Endothelial cell (in vitro differentiated cells): ENCODE measurements around the gene TLX1. TPM values are rescaled to one million over a fixed set of nuclear protein-coding genes. Genes with fewer than 3 reads are reported as not detected.

ENCODE experiments used
- DNase-seq: peaks from one replicate; pipeline ENCODE4 v3.0.0; 2021; ENCODE audit warnings: low spot score
- H3K27ac Mint-ChIP-seq: one replicate; pipeline ENCODE4 v1.8.0; 2021; ENCODE audit warnings: mixed read lengths, inconsistent platforms; ENCODE audit not compliant: unreplicated experiment
- H3K27me3 Mint-ChIP-seq: one replicate; pipeline ENCODE4 v1.8.0; 2021; ENCODE audit warnings: mild to moderate bottlenecking, moderate library complexity, mixed read lengths, inconsistent platforms; ENCODE audit not compliant: unreplicated experiment
- H3K36me3 Mint-ChIP-seq: one replicate; pipeline ENCODE4 v1.8.0; 2021; ENCODE audit warnings: mild to moderate bottlenecking, low read depth, mixed read lengths, inconsistent platforms; ENCODE audit not compliant: unreplicated experiment
- H3K4me1 Mint-ChIP-seq: one replicate; pipeline ENCODE4 v1.8.0; 2021; ENCODE audit warnings: mild to moderate bottlenecking, mixed read lengths, inconsistent platforms; ENCODE audit not compliant: unreplicated experiment
- H3K4me3 Mint-ChIP-seq: one replicate; pipeline ENCODE4 v1.8.0; 2021; ENCODE audit warnings: mild to moderate bottlenecking, mixed read lengths, inconsistent platforms; ENCODE audit not compliant: unreplicated experiment
- H3K9me3 Mint-ChIP-seq: one replicate; pipeline ENCODE4 v1.8.0; 2021; ENCODE audit warnings: mixed read lengths, inconsistent platforms; ENCODE audit not compliant: unreplicated experiment
- CTCF ChIP-seq: fragments of 200-600 bp; sonication (generic); IDR thresholded peaks from one replicate; pipeline ENCODE4 v1.5.0; 2021; ENCODE audit warnings: antibody characterized with exemption; ENCODE audit not compliant: unreplicated experiment
- total RNA-seq: library from RNA; stranded (reverse); fragmentation: NEBNext Ultra II Directional; extraction: Animal tissue kit (Norgen Biotek cat#: 25700); gene quantifications from one replicate; pipeline ENCODE4 v1.2.1, GENCODE V29; 2021; ENCODE audit not compliant: unreplicated experiment

TLX1 gene
- total RNA-seq, 1 donor from 2014 or later = 31.0 TPM

- no peaks in the 10 kb centered on the region for H3K36me3 Mint-ChIP-seq
- no peak for TF ChIP-seq CTCF
- H3K4me1 Mint-ChIP-seq = peaks cover 9% of the 10 kb centered on the region
- H3K9me3 Mint-ChIP-seq = no peaks in the 10 kb centered on the region
- H3K27me3 Mint-ChIP-seq = peaks cover 3% of the 10 kb centered on the region
- no peak overlapping the region for H3K4me3 Mint-ChIP-seq
- H3K27ac Mint-ChIP-seq = no peak overlapping the region
- no peak for DNase-seq
Observed at GRCh38 chr10:101164020-101164419, 32.9 kb downstream of the TLX1 start.

DNA sequence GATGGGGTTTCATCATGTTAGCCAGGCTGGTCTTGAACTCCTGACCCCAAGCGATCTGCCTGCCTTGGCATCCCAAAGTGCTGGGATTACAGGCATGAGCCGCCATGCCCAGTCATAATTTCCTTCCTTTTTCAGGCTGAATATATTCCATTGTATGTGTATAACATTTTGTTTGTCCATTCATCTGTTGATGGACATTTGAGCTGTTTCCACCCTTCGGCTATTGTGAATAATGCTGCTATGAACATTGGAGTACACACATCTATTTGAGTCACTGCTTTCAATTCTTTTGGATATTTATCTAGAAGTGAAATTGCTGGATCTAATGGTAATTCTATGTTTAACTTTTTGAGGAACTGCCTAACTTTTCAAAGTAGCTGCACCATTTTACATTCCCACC lies 34.6 kb downstream of the TLX1 start:
- TF ChIP-seq CTCF = no peak
- Mint-ChIP-seq H3K27me3 (peaks cover 3% of the 10 kb centered on the region), H3K27ac (no peak overlapping the region), H3K4me3 (no peak overlapping the region), H3K36me3 (no peaks in the 10 kb centered on the region), H3K4me1 (peaks cover 9% of the 10 kb centered on the region), H3K9me3 (no peaks in the 10 kb centered on the region)
- DNase-seq = no peak

DNA sequence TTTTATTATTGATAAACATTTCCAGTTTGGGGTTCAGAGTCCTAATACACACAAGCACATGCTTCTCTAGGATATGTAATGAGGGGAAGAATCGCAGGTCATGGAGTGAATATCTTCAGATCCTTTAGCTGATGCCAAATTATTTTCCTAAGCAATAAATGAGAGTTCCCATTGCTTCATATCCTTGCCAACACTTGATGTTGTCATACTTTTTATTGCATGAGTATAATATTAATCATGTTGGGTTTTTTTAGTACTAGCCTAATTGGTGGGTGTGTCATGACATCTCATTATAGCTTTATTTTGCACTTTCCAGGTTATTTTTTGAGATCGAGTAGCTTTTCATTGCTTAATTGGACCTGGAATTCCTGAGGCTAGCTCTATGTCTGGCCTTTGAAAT lies 35.3 kb downstream of the TLX1 start:
- Mint-ChIP-seq H3K9me3 (no peaks in the 10 kb centered on the region), H3K4me3 (no peak overlapping the region), H3K27ac (no peak overlapping the region), H3K4me1 (peaks cover 9% of the 10 kb centered on the region), H3K36me3 (no peaks in the 10 kb centered on the region), H3K27me3 (peaks cover 3% of the 10 kb centered on the region)
- no peak for TF ChIP-seq CTCF
- no peak for DNase-seq

- Mint-ChIP-seq H3K4me1 (peaks cover 9% of the 10 kb centered on the region), H3K27ac (no peak overlapping the region), H3K9me3 (no peaks in the 10 kb centered on the region), H3K27me3 (no peaks in the 10 kb centered on the region), H3K4me3 (no peak overlapping the region), H3K36me3 (no peaks in the 10 kb centered on the region)
- DNase-seq = no peak
- no peak for TF ChIP-seq CTCF
Observed at GRCh38 chr10:101172741-101173140, 41.6 kb downstream of the TLX1 start.

- no peak for TF ChIP-seq CTCF
- H3K27me3 Mint-ChIP-seq = no peaks in the 10 kb centered on the region
- H3K4me3 Mint-ChIP-seq = no peak overlapping the region
- H3K36me3 Mint-ChIP-seq = no peaks in the 10 kb centered on the region
- H3K9me3 Mint-ChIP-seq = no peaks in the 10 kb centered on the region
- peaks cover 9% of the 10 kb centered on the region for H3K4me1 Mint-ChIP-seq
- H3K27ac Mint-ChIP-seq = no peak overlapping the region
- DNase-seq = no peak
Observed at GRCh38 chr10:101174319-101174718, 43.2 kb downstream of the TLX1 start.
